HG03039 (cell line): ENCODE results near the gene ZNF10.

Experiments used
- ATAC-seq: cut with Tn5 transposase; IDR thresholded peaks from one replicate; pipeline ENCODE4 v1.9.1; 2021; ENCODE audit warnings: mild to moderate bottlenecking, moderate library complexity; ENCODE audit not compliant: unreplicated experiment

Gene ZNF10

GRCh38 chr12:133130038-133130807 is at the start of gene ZNF10, which contains the start of gene ZNF891:
TSS of gene ZNF10 (plus strand) at chr12:133130627. CDS start at chr12:133144493, 13,866 bp downstream.
TSS of gene ZNF891 (minus strand) at chr12:133130274. CDS start at chr12:133121918, 8,356 bp downstream.
- peak; percentile 91 for ATAC-seq

- no peak for ATAC-seq
Observed at GRCh38 chr12:133081159-133081780, 49.2 kb upstream of the ZNF10 start.

GRCh38 chr12:133083345-133083744 is 47.1 kb upstream of the ZNF10 start:
- ATAC-seq = no peak

GRCh38 chr12:133105620-133106019 is 24.8 kb upstream of the ZNF10 start:
- ATAC-seq = no peak

GRCh38 chr12:133106253-133106652 is 24.2 kb upstream of the ZNF10 start:
- no peak for ATAC-seq

- ATAC-seq = no peak
Observed at GRCh38 chr12:133107121-133107520, 23.3 kb upstream of the ZNF10 start.

GRCh38 chr12:133108150-133108549 is 22.3 kb upstream of the ZNF10 start:
- ATAC-seq = no peak

GRCh38 chr12:133120385-133121191 is 9.8 kb upstream of the ZNF10 start:
- ATAC-seq = no peak

GRCh38 chr12:133124674-133125073 is 5.8 kb upstream of the ZNF10 start:
- ATAC-seq = no peak

- ATAC-seq = no peak
Observed at GRCh38 chr12:133129368-133130037, 924 bp upstream of the ZNF10 start.

GRCh38 chr12:133130808-133131128 is 341 bp downstream of the ZNF10 start:
- ATAC-seq = no peak

GRCh38 chr12:133135747-133136146 is 5.3 kb downstream of the ZNF10 start:
- ATAC-seq = no peak

GRCh38 chr12:133145981-133146380 is 15.6 kb downstream of the ZNF10 start:
- ATAC-seq = no peak

- ATAC-seq = no peak
Observed at GRCh38 chr12:133156125-133156690, 25.8 kb downstream of the ZNF10 start.

- ATAC-seq = no peak
Observed at GRCh38 chr12:133165776-133166175, 35.3 kb downstream of the ZNF10 start.

GRCh38 chr12:133172491-133172890 is 42.1 kb downstream of the ZNF10 start:
- ATAC-seq = no peak

GRCh38 chr12:133174901-133175300 is 44.5 kb downstream of the ZNF10 start:
- no peak for ATAC-seq

GRCh38 chr12:133180669-133181068 is 50.2 kb downstream of the ZNF10 start:
- ATAC-seq = no peak

- peak; percentile 89 for ATAC-seq
Observed at GRCh38 chr12:133181238-133181959, 51.0 kb downstream of the ZNF10 start, which contains the start of gene ZNF268. TSS of gene ZNF268 (plus strand) at chr12:133181495. CDS start at chr12:133181998, 503 bp downstream.

GRCh38 chr12:133190176-133190575 is 59.7 kb downstream of the ZNF10 start:
- no peak for ATAC-seq
